ENCODE data around the gene GPR142. TPM values are rescaled to one million over a fixed set of nuclear protein-coding genes. Genes with fewer than 3 reads are reported as not detected.

The GPR142 gene
- polyA plus RNA-seq, 1 of the 3 experiments (the other 2 are of a cell fraction): not detected

DNA sequence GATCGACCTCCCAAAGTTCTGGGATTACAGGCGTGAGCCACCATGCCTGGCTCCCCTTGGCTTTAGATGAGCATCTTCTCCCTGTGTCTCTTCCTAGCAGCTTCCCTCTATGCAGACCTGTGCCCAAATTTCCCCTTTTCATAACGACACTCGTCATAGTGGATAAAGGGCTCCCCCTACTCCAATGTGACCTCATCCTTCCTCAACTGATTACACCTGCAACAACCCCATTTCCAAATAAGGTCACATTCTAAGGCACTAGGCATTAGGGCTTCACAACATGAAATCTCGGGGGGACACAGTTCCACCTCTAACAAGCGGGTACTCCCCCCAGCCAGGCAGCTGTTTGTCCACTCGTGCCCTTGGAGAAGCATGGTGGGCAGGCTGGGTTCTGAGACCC is 31.0 kb upstream of the GPR142 start:
- Histone ChIP-seq H3K79me2 (ENCODE audit: insufficient read depth) (no peaks in the 10 kb centered on the region), H3K27ac (ENCODE audit: low read depth in 2 of 2, low read length in 1 of 2) (no peak overlapping the region), H3K9me2 (no peaks in the 10 kb centered on the region), H3K9me3 (no peaks in the 10 kb centered on the region), H3K4me2 (no peak overlapping the region), H3K4me3 (ENCODE audit: low read depth in 2 of 2, low read length in 1 of 2) (no peak overlapping the region), H3K27me3 (ENCODE audit: insufficient read depth) (no peaks in the 10 kb centered on the region), H3K9ac (no peak overlapping the region), H3K4me1 (ENCODE audit: control insufficient read depth in 1 of 2, insufficient read depth in 2 of 2, low read depth in 1 of 2, low read length in 1 of 2) (no peaks in the 10 kb centered on the region), H4K20me1 (ENCODE audit: insufficient read depth) (no peaks in the 10 kb centered on the region), H2AFZ (ENCODE audit: low read depth) (no peak overlapping the region), H3F3A (replicated peaks; ENCODE audit: insufficient read depth) (no peaks in the 10 kb centered on the region), H3K36me3 (replicated peaks in 1 of 2; ENCODE audit: control insufficient read depth in 1 of 2, insufficient read depth in 2 of 2, low read length in 1 of 2) (no peaks in the 10 kb centered on the region)
- DNase-seq: no peak
- WGBS (ENCODE audit: low lambda C conversion rate): 12% methylated on average over 7 of the region's 7 CpGs
- POLR2A ChIA-PET: no interaction called here
- TF ChIP-seq, protein P1, sequence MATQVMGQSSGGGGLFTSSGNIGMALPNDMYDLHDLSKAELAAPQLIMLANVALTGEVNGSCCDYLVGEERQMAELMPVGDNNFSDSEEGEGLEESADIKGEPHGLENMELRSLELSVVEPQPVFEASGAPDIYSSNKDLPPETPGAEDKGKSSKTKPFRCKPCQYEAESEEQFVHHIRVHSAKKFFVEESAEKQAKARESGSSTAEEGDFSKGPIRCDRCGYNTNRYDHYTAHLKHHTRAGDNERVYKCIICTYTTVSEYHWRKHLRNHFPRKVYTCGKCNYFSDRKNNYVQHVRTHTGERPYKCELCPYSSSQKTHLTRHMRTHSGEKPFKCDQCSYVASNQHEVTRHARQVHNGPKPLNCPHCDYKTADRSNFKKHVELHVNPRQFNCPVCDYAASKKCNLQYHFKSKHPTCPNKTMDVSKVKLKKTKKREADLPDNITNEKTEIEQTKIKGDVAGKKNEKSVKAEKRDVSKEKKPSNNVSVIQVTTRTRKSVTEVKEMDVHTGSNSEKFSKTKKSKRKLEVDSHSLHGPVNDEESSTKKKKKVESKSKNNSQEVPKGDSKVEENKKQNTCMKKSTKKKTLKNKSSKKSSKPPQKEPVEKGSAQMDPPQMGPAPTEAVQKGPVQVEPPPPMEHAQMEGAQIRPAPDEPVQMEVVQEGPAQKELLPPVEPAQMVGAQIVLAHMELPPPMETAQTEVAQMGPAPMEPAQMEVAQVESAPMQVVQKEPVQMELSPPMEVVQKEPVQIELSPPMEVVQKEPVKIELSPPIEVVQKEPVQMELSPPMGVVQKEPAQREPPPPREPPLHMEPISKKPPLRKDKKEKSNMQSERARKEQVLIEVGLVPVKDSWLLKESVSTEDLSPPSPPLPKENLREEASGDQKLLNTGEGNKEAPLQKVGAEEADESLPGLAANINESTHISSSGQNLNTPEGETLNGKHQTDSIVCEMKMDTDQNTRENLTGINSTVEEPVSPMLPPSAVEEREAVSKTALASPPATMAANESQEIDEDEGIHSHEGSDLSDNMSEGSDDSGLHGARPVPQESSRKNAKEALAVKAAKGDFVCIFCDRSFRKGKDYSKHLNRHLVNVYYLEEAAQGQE (IDR thresholded peaks at IDR 0.05; ENCODE audit: low read depth, low read length): no peak
- TF ChIP-seq TAF1 (IDR thresholded peaks at IDR 0.05; ENCODE audit: borderline replicate concordance, low read depth, low read length) (no peak), MEF2A (IDR thresholded peaks at IDR 0.05; ENCODE audit: borderline replicate concordance, low read depth) (no peak), SMC3 (IDR thresholded peaks at IDR 0.05; ENCODE audit: low read depth, low read length) (no peak), RCOR1 (IDR thresholded peaks at IDR 0.05; ENCODE audit: low read length) (no peak), EP300 (IDR thresholded peaks at IDR 0.05; ENCODE audit: borderline replicate concordance in 1 of 2, low read depth in 1 of 2, low read length in 1 of 2) (no peak), TCF12 (IDR thresholded peaks at IDR 0.05) (no peak), GATA2 (CRISPR knock-in tag; IDR thresholded peaks at IDR 0.05) (no peak), RFX5 (IDR thresholded peaks at IDR 0.05; ENCODE audit: low read length) (no peak), RXRA (IDR thresholded peaks at IDR 0.05; ENCODE audit: borderline replicate concordance, low read depth) (no peak), NFIC (IDR thresholded peaks at IDR 0.05; ENCODE audit: borderline replicate concordance) (no peak), EZH2phosphoT487 (IDR thresholded peaks at IDR 0.05; ENCODE audit: borderline replicate concordance, low read depth) (no peak), YY1 (IDR thresholded peaks at IDR 0.05; ENCODE audit: low read depth) (no peak), SIN3A (IDR thresholded peaks at IDR 0.05; ENCODE audit: borderline replicate concordance, low read depth, low read length) (no peak)
- TF ChIP-seq, protein P2, sequence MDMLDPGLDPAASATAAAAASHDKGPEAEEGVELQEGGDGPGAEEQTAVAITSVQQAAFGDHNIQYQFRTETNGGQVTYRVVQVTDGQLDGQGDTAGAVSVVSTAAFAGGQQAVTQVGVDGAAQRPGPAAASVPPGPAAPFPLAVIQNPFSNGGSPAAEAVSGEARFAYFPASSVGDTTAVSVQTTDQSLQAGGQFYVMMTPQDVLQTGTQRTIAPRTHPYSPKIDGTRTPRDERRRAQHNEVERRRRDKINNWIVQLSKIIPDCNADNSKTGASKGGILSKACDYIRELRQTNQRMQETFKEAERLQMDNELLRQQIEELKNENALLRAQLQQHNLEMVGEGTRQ (IDR thresholded peaks at IDR 0.05; ENCODE audit: borderline replicate concordance, low read depth, low read length): no peak
- TF ChIP-seq, protein P3, sequence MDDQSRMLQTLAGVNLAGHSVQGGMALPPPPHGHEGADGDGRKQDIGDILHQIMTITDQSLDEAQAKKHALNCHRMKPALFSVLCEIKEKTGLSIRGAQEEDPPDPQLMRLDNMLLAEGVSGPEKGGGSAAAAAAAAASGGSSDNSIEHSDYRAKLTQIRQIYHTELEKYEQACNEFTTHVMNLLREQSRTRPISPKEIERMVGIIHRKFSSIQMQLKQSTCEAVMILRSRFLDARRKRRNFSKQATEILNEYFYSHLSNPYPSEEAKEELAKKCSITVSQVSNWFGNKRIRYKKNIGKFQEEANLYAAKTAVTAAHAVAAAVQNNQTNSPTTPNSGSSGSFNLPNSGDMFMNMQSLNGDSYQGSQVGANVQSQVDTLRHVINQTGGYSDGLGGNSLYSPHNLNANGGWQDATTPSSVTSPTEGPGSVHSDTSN (IDR thresholded peaks at IDR 0.05): no peak
- TF ChIP-seq, protein P4, sequence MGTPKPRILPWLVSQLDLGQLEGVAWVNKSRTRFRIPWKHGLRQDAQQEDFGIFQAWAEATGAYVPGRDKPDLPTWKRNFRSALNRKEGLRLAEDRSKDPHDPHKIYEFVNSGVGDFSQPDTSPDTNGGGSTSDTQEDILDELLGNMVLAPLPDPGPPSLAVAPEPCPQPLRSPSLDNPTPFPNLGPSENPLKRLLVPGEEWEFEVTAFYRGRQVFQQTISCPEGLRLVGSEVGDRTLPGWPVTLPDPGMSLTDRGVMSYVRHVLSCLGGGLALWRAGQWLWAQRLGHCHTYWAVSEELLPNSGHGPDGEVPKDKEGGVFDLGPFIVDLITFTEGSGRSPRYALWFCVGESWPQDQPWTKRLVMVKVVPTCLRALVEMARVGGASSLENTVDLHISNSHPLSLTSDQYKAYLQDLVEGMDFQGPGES (IDR thresholded peaks at IDR 0.05; ENCODE audit: low read depth, low read length): no peak
- TF ChIP-seq, protein P5, sequence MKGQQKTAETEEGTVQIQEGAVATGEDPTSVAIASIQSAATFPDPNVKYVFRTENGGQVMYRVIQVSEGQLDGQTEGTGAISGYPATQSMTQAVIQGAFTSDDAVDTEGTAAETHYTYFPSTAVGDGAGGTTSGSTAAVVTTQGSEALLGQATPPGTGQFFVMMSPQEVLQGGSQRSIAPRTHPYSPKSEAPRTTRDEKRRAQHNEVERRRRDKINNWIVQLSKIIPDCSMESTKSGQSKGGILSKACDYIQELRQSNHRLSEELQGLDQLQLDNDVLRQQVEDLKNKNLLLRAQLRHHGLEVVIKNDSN (IDR thresholded peaks at IDR 0.05; ENCODE audit: borderline replicate concordance, low read depth): no peak
- CTCF ChIA-PET: interaction anchor here (1.1 to 4.4 kb wide), 7 partner anchors 11 to 121 kb away, joined by 3 to 19 read pairs (median 6); partner anchors contain the start of genes BTBD17 and GPR142

Measured in SK-N-SH (cell line).